GM12878 (cell line): ENCODE results near the gene MLF1. TPM values are rescaled to one million over a fixed set of nuclear protein-coding genes. Genes with fewer than 3 reads are reported as not detected.

Source experiments
- ATAC-seq: fragments of 200-7000 bp; cut with Tn5 transposase; 3 replicates; pipeline ENCODE4 v1.9.1; 2020; ENCODE audit warnings: mild to moderate bottlenecking, moderate library complexity
- BruUV-seq: library from RNA; stranded (reverse); fragments of 400-500 nt; replicated peaks from 2 replicates; lab custom pipeline; 2021; lab: Mats Ljungman, UMichigan
- CTCF ChIA-PET: fragments of 300-600 bp; sonication (Branson Sonifier 250); formaldehyde crosslinking; extraction: SDS; loops from one replicate; lab custom pipeline; 2021; ENCODE audit warnings: inconsistent platforms; lab: Yijun Ruan, JAX
- POLR2A ChIA-PET: fragments of 350-600 bp; formaldehyde crosslinking; extraction: SDS; loops from one replicate; lab custom pipeline; 2021; ENCODE audit warnings: inconsistent platforms; lab: Charles Lee
- RAD21 ChIA-PET: fragments of 300-600 bp; sonication (Branson Sonifier 250); formaldehyde crosslinking; loops from one replicate; lab custom pipeline; 2023; ENCODE audit warnings: antibody characterized with exemption; ENCODE audit not compliant: unreplicated experiment; lab: Charles Lee
- SMC1A ChIA-PET: fragments of 300-600 bp; sonication (Branson Sonifier 250); formaldehyde crosslinking; loops from one replicate; lab custom pipeline; 2023; ENCODE audit not compliant: unreplicated experiment, uncharacterized antibody; lab: Charles Lee
- DNase-seq: peaks from one replicate; pipeline ENCODE4 v3.0.0-alpha.2; 2011; ENCODE audit warnings: low read depth, low spot score
- FAIRE-seq: peaks from 3 replicates; lab custom pipeline; 2011; peaks lifted over from hg19 to GRCh38; lab: Jason Lieb, UNC
- H2AFZ ChIP-seq: 2 replicates; pipeline ENCODE4 v1.6.0; 2011; ENCODE audit warnings: low read depth, low read length, control low read depth; ENCODE audit not compliant: control insufficient read depth
- H3K27ac ChIP-seq: 2 replicates; pipeline ENCODE4 v1.5.1; 2011; ENCODE audit warnings: control low read depth; ENCODE audit not compliant: control insufficient read depth, insufficient read depth
- H3K27me3 ChIP-seq, 2 experiments: replicated peaks in 1 of 2; 2 replicates each; pipeline versions ENCODE4 v1.6.0 to v1.6.1; 2011; ENCODE audit warnings: low read length in 1 of 2; ENCODE audit not compliant: control insufficient read depth in 2 of 2, insufficient read depth in 2 of 2
- H3K36me3 ChIP-seq, 2 experiments: 2 replicates each; pipeline ENCODE4 v1.5.1; 2011; ENCODE audit warnings: low read length in 1 of 2; ENCODE audit not compliant: control insufficient read depth in 2 of 2, insufficient read depth in 2 of 2
- H3K4me1 ChIP-seq: 2 replicates; pipeline ENCODE4 v1.6.1; 2011; ENCODE audit warnings: mild to moderate bottlenecking, low read length, moderate library complexity, mixed read lengths; ENCODE audit not compliant: control insufficient read depth, insufficient read depth
- H3K4me2 ChIP-seq: 2 replicates; pipeline ENCODE4 v1.6.0; 2011; ENCODE audit warnings: control low read depth; ENCODE audit not compliant: control insufficient read depth, insufficient read depth
- H3K4me3 ChIP-seq: fragments of 200-600 bp; sonication (generic); 2 replicates; pipeline ENCODE4 v1.5.1; 2016
- H3K79me2 ChIP-seq: 2 replicates; pipeline ENCODE4 v1.6.0; 2011; ENCODE audit warnings: low read length; ENCODE audit not compliant: control insufficient read depth, insufficient read depth
- H3K9ac ChIP-seq: 2 replicates; pipeline ENCODE4 v1.8.0; 2011; ENCODE audit warnings: low read length, control low read depth, mixed read lengths; ENCODE audit not compliant: control insufficient read depth, insufficient read depth
- H3K9me3 ChIP-seq: replicated peaks from 3 replicates; pipeline ENCODE4 v1.5.1; 2011; ENCODE audit warnings: mild to moderate bottlenecking, low read length; ENCODE audit not compliant: control insufficient read depth, insufficient read depth
- H4K20me1 ChIP-seq: 2 replicates; pipeline ENCODE4 v1.6.0; 2011; ENCODE audit not compliant: control insufficient read depth, insufficient read depth
- ETV6 ChIP-seq, 2 experiments: fragments of 450-650 bp in 1 of 2; IDR thresholded peaks in 1 of 2; conservative IDR thresholded peaks in 1 of 2; 2 replicates each; pipeline ENCODE4 v1.6.1; 2014; ENCODE audit warnings: antibody characterized with exemption in 1 of 2, borderline replicate concordance in 1 of 2, low read depth in 1 of 2, mild to moderate bottlenecking in 1 of 2, moderate library complexity in 1 of 2
- HDAC6 ChIP-seq: fragments of 200-600 bp; sonication (generic); IDR thresholded peaks from one replicate; pipeline ENCODE4 v1.8.0; 2017; ENCODE audit warnings: antibody characterized with exemption; ENCODE audit not compliant: unreplicated experiment
- MTA2 ChIP-seq: fragments of 450-650 bp; IDR thresholded peaks from 2 replicates; pipeline ENCODE4 v1.6.1; 2016; ENCODE audit warnings: low read depth, mild to moderate bottlenecking, moderate library complexity
- MYB ChIP-seq: fragments of 150-350 bp; IDR thresholded peaks from 2 replicates; pipeline ENCODE4 v1.6.1; 2014; ENCODE audit warnings: mild to moderate bottlenecking, low read depth, low read length, borderline replicate concordance
- MYC ChIP-seq: IDR thresholded peaks from 2 replicates; pipeline ENCODE4 v1.6.1; 2011; ENCODE audit warnings: mild to moderate bottlenecking, low read length, moderate library complexity, inconsistent platforms; ENCODE audit not compliant: insufficient read depth, insufficient replicate concordance, insufficient read length, severe bottlenecking
- SRF ChIP-seq, 2 experiments: IDR thresholded peaks; 2 replicates each; pipeline ENCODE4 v1.6.1; 2011; ENCODE audit warnings: low read depth in 2 of 2, low read length in 2 of 2, mild to moderate bottlenecking in 1 of 2, moderate library complexity in 1 of 2
- STAT1 ChIP-seq: fragments of 450-650 bp; conservative IDR thresholded peaks from 2 replicates; pipeline ENCODE4 v1.6.1; 2014; ENCODE audit warnings: antibody characterized with exemption, mild to moderate bottlenecking
- WGBS: methylation state at CpG from one replicate; pipeline ENCODE4 v1.1.6; 2016; ENCODE audit warnings: low lambda C conversion rate; ENCODE audit not compliant: insufficient replicate concordance, insufficient coverage; ENCODE audit errors: missing lambda C conversion rate; 5-methylcytosine and 5-hydroxymethylcytosine counted together
- in situ Hi-C: fragments of 300-500 bp; cut with MboI; formaldehyde crosslinking; loops from 9 replicates; pipeline ENCODE4 v1.14.3; 2018; ENCODE audit warnings: mixed read lengths
- intact Hi-C: fragments of 100-400 bp; cut with micrococcal nuclease; formaldehyde crosslinking; loops from one replicate; pipeline ENCODE4 v1.14.2; 2022; ENCODE audit not compliant: unreplicated experiment
- polyA plus RNA-seq, 11 experiments: library from polyadenylated mRNA; depleted of rRNA in 4 of 11; unstranded in 6 of 11; stranded (reverse) in 5 of 11; fragments of >200 nt; fragmentation: Nextera tagmentation in 4 of 11; fragmentation: Illumina TruSeq in 1 of 11; extraction: Ambion mirVana in 4 of 11; extraction: Trizol in 1 of 11; gene quantifications; 1 replicate in 1 of 11; 2 replicates in 10 of 11; pipeline versions ENCODE4 v1.2.1 to v1.2.3, GENCODE V29; 2011 to 2016; ENCODE audit warnings: inconsistent platforms in 2 of 11, missing spikeins in 2 of 11, low read depth in 1 of 11
- total RNA-seq, 4 experiments: library from RNA; depleted of rRNA in 3 of 4; stranded (reverse); fragments of >200 nt in 3 of 4; fragmentation: Illumina TruSeq in 1 of 4; extraction: Trizol in 1 of 4; gene quantifications; 2 replicates each; pipeline versions ENCODE4 v1.2.1 to v1.2.3, GENCODE V29; 2013 to 2021
- TF ChIP-seq, protein P1 (sequence below): fragments of 450-650 bp; IDR thresholded peaks from 2 replicates; pipeline ENCODE4 v1.6.1; 2016; ENCODE audit warnings: mild to moderate bottlenecking
- TF ChIP-seq, protein P2 (sequence below): IDR thresholded peaks from 2 replicates; pipeline ENCODE4 v1.6.1; 2012; ENCODE audit warnings: low read length, inconsistent platforms

Gene MLF1
- total and polyA plus RNA-seq, 10 of the 15 experiments (the other 5 are each of a cell fraction or from before 2014, with no cell fraction given) = 0.19 to 0.69 (median 0.40) TPM; not detected in 2

DNA sequence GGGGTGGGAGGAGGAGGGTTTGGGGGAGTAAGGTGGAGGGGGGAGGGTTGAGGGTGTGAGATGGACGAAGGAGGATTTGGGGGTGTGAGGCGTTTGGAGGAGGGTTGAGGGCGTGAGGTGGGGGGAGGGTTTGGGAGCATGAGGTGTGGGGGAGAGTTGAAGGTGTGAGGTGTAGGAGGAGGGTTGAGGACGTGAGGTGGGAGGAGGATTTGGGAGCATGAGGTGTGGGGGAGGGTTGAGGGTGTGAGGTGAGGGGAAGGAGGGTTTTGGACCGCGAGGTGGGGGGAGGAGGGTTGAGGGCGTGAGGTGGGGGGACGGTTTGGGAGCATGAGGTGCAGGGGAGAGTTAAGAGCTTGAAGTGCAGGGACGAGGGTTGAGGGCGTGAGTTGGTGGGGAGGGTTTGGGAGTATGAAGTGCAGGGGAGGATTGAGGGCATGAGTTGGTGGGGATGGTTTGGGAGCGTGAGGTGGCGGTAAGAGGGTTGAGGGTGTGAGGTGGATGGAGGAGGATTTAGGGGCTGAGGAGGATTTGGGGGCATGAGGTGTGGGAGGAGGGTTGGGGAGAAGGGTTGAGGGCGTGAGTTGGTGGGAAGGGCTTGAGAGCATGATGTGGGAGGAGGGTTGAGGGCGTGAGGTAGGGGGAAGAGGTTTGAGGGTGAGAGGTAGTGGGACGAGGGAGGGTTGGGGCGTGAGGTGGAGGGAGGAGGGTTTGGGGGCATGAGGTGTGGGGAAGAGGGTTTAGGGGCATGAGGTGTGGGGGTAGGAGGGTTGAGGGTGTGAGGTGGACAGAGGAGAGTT lies 1.2 kb downstream of the MLF1 start (continued):
- TF ChIP-seq MYC (no peak), HDAC6 (no peak), ETV6 (conservative IDR thresholded peaks at IDR 0.05 in 1 of 2, IDR thresholded peaks at IDR 0.05 in 1 of 2; ENCODE audit: borderline replicate concordance in 1 of 2, low read depth in 1 of 2) (no peak)

DNA sequence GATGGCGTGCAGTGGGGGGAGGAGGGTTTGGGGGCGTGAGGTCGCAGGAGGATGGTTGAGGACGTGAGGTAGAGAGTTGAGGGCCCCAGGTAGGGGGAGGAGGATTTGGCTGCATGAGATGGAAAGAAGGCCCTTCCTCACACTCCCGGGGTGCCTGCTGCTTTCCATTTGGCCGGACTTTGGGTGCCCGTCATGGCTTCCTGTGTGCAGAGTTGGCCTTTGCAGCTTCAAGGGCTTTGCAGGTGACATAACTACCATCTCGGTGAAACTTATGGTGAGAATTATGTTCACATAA lies 1.7 kb downstream of the MLF1 start:
- no peak for ATAC-seq
- SMC1A ChIA-PET = interaction anchor here (0.7 to 1.7 kb wide), 2 partner anchors 73 to 142 kb away, joined by 3 to 6 read pairs; partner anchors contain the start of gene GFM1
- TF ChIP-seq MYB (no peak), MTA2 (no peak), STAT1 (no peak), SRF (IDR thresholded peaks at IDR 0.05; ENCODE audit: low read depth in 2 of 2, low read length in 2 of 2) (no peak)
- TF ChIP-seq, protein P1, sequence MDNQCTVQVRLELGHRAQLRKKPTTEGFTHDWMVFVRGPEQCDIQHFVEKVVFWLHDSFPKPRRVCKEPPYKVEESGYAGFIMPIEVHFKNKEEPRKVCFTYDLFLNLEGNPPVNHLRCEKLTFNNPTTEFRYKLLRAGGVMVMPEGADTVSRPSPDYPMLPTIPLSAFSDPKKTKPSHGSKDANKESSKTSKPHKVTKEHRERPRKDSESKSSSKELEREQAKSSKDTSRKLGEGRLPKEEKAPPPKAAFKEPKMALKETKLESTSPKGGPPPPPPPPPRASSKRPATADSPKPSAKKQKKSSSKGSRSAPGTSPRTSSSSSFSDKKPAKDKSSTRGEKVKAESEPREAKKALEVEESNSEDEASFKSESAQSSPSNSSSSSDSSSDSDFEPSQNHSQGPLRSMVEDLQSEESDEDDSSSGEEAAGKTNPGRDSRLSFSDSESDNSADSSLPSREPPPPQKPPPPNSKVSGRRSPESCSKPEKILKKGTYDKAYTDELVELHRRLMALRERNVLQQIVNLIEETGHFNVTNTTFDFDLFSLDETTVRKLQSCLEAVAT = no peak
- TF ChIP-seq, protein P2, sequence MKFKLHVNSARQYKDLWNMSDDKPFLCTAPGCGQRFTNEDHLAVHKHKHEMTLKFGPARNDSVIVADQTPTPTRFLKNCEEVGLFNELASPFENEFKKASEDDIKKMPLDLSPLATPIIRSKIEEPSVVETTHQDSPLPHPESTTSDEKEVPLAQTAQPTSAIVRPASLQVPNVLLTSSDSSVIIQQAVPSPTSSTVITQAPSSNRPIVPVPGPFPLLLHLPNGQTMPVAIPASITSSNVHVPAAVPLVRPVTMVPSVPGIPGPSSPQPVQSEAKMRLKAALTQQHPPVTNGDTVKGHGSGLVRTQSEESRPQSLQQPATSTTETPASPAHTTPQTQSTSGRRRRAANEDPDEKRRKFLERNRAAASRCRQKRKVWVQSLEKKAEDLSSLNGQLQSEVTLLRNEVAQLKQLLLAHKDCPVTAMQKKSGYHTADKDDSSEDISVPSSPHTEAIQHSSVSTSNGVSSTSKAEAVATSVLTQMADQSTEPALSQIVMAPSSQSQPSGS = no peak
- TF ChIP-seq, all 136 proteins: peak for 0
- no peaks in the 10 kb centered on the region for H3K4me1 ChIP-seq
- H3K27ac ChIP-seq = no peak overlapping the region
- no peaks in the 10 kb centered on the region for H3K36me3 ChIP-seq
- POLR2A ChIA-PET = no interaction called here
- no peak overlapping the region for H3K4me3 ChIP-seq
- intact Hi-C loops = no loop called here
- no TSS peak for BruUV-seq
- 99% methylated on average over 4 of the region's 8 CpGs for WGBS
- H4K20me1 ChIP-seq = no peaks in the 10 kb centered on the region
- FAIRE-seq (no peak), DNase-seq (no peak)
- in situ Hi-C loops = no loop called here
- CTCF ChIA-PET = no interaction called here
- no peaks in the 10 kb centered on the region for H3K79me2 ChIP-seq
- H2AFZ ChIP-seq = no peak overlapping the region
- RAD21 ChIA-PET = no interaction called here
- H3K9ac ChIP-seq = no peak overlapping the region
- no peak overlapping the region for H3K4me2 ChIP-seq
- 0 out of 4 replicates have a peak, but pooled peaks cover 0 to 2% of the 10 kb centered on the region in 2 experiments for H3K27me3 ChIP-seq
- no peaks in the 10 kb centered on the region for H3K9me3 ChIP-seq
